ENCODE data around the gene RAPGEF6.

GRCh38 chr5:131661933-131662332 lies 26.9 kb upstream of the RAPGEF6 start:
- TF ChIP-seq POLR2A (IDR thresholded peaks at IDR 0.05) (no peak), CTCF (IDR thresholded peaks at IDR 0.05) (no peak)
